HEK293 (cell line): Measurements from ENCODE around the gene RPL15.

Source experiments
- CTCF ChIA-PET: fragments of 350-600 bp; formaldehyde crosslinking; extraction: SDS; loops from one replicate; lab custom pipeline; 2021; ENCODE audit warnings: antibody characterized with exemption; lab: Yijun Ruan, JAX
- POLR2A ChIA-PET: fragments of 300-600 bp; formaldehyde crosslinking; extraction: SDS; loops from one replicate; lab custom pipeline; 2020; ENCODE audit warnings: antibody characterized with exemption, inconsistent platforms; lab: Yijun Ruan, JAX
- H3K27ac ChIP-seq: fragments of 200-500 bp; sonication (Bioruptor generic); 2 replicates; pipeline ENCODE4 v1.5.1; 2014; ENCODE audit warnings: low read depth, low read length, control low read depth, inconsistent platforms; ENCODE audit errors: extremely low read depth
- H3K36me3 ChIP-seq, 2 experiments: fragments of 200-500 bp in 1 of 2; sonication (Bioruptor generic) in 1 of 2; 1 replicate in 1 of 2; 2 replicates in 1 of 2; pipeline ENCODE4 v1.5.1; 2014 to 2017; ENCODE audit warnings: inconsistent platforms in 2 of 2, low read length in 2 of 2; ENCODE audit not compliant: control insufficient read depth in 2 of 2, insufficient read depth in 1 of 2
- H3K4me1 ChIP-seq: fragments of 200-500 bp; sonication (Bioruptor generic); 2 replicates; pipeline ENCODE4 v1.5.1; 2014; ENCODE audit warnings: mild to moderate bottlenecking, low read length, inconsistent platforms; ENCODE audit not compliant: control insufficient read depth, insufficient read depth
- H3K4me3 ChIP-seq: 2 replicates; pipeline ENCODE4 v1.5.1; 2011; ENCODE audit warnings: low read depth, mild to moderate bottlenecking, control low read depth, low read length, moderate library complexity
- H3K9me3 ChIP-seq: fragments of 200-500 bp; sonication (Bioruptor generic); 2 replicates; pipeline ENCODE4 v1.5.1; 2014; ENCODE audit warnings: low read depth, low read length, inconsistent platforms; ENCODE audit not compliant: control insufficient read depth, insufficient read depth
- BCL11A ChIP-seq: fragments of 450-650 bp; formaldehyde crosslinking; IDR thresholded peaks from 2 replicates; pipeline ENCODE4 v1.5.1; 2016; ENCODE audit warnings: low read depth, missing biosample characterization, missing genetic modification characterization
- PRDM1 ChIP-seq: fragments of 450-650 bp; formaldehyde crosslinking; IDR thresholded peaks from 2 replicates; pipeline ENCODE4; 2016; ENCODE audit warnings: missing biosample characterization, missing genetic modification characterization
- REPIN1 ChIP-seq: fragments of 450-650 bp; formaldehyde crosslinking; IDR thresholded peaks from 2 replicates; pipeline ENCODE4 v1.5.1; 2017; ENCODE audit warnings: missing biosample characterization, missing genetic modification characterization, low read depth
- SALL2 ChIP-seq: fragments of 450-650 bp; formaldehyde crosslinking; IDR thresholded peaks from 2 replicates; pipeline ENCODE4 v1.5.0; 2017; ENCODE audit warnings: missing biosample characterization, mild to moderate bottlenecking, missing genetic modification characterization, borderline replicate concordance
- SCRT1 ChIP-seq: fragments of 450-650 bp; formaldehyde crosslinking; IDR thresholded peaks from 2 replicates; pipeline ENCODE4 v1.5.1; 2016; ENCODE audit warnings: missing biosample characterization, missing genetic modification characterization, borderline replicate concordance
- WT1 ChIP-seq: fragments of 450-650 bp; formaldehyde crosslinking; IDR thresholded peaks from 2 replicates; pipeline ENCODE4 v1.5.1; 2016; ENCODE audit warnings: missing biosample characterization, missing genetic modification characterization
- ZBTB8A ChIP-seq: fragments of 450-650 bp; formaldehyde crosslinking; IDR thresholded peaks from 2 replicates; pipeline ENCODE4 v1.5.1; 2016; ENCODE audit warnings: missing biosample characterization, missing genetic modification characterization
- ZFP3 ChIP-seq: fragments of 450-650 bp; formaldehyde crosslinking; IDR thresholded peaks from 2 replicates; pipeline ENCODE4 v1.5.1; 2016; ENCODE audit warnings: low read depth, missing biosample characterization, missing genetic modification characterization
- ZNF157 ChIP-seq: fragments of 450-650 bp; formaldehyde crosslinking; IDR thresholded peaks from 2 replicates; pipeline ENCODE4 v1.5.1; 2016; ENCODE audit warnings: missing biosample characterization, missing genetic modification characterization
- ZNF211 ChIP-seq: fragments of 450-650 bp; formaldehyde crosslinking; IDR thresholded peaks from 2 replicates; pipeline ENCODE4 v1.5.1; 2016; ENCODE audit warnings: low read depth, missing biosample characterization, missing genetic modification characterization
- ZNF311 ChIP-seq: fragments of 450-650 bp; formaldehyde crosslinking; IDR thresholded peaks from 2 replicates; pipeline ENCODE4 v1.5.1; 2017; ENCODE audit warnings: missing biosample characterization, missing genetic modification characterization, borderline replicate concordance
- ZNF324 ChIP-seq: fragments of 450-650 bp; formaldehyde crosslinking; IDR thresholded peaks from 2 replicates; pipeline ENCODE4 v1.5.1; 2016; ENCODE audit warnings: missing biosample characterization, missing genetic modification characterization
- ZNF354C ChIP-seq: fragments of 450-650 bp; formaldehyde crosslinking; IDR thresholded peaks from 2 replicates; pipeline ENCODE4 v1.5.1; 2016; ENCODE audit warnings: missing biosample characterization, missing genetic modification characterization, low read depth, borderline replicate concordance
- ZNF366 ChIP-seq: fragments of 450-650 bp; formaldehyde crosslinking; conservative IDR thresholded peaks from 2 replicates; pipeline ENCODE4 v1.5.1; 2016; ENCODE audit warnings: missing biosample characterization, missing genetic modification characterization
- ZNF473 ChIP-seq: fragments of 450-650 bp; formaldehyde crosslinking; IDR thresholded peaks from 2 replicates; pipeline ENCODE4 v1.5.1; 2017; ENCODE audit warnings: missing biosample characterization, missing genetic modification characterization
- ZNF510 ChIP-seq: fragments of 450-650 bp; formaldehyde crosslinking; IDR thresholded peaks from 2 replicates; pipeline ENCODE4 v1.5.1; 2018; ENCODE audit warnings: mild to moderate bottlenecking, missing genetic modification characterization, missing biosample characterization; ENCODE audit not compliant: insufficient replicate concordance
- ZNF514 ChIP-seq: fragments of 450-650 bp; formaldehyde crosslinking; IDR thresholded peaks from 2 replicates; pipeline ENCODE4 v1.5.1; 2016; ENCODE audit warnings: missing biosample characterization, missing genetic modification characterization
- ZNF558 ChIP-seq: fragments of 450-650 bp; formaldehyde crosslinking; IDR thresholded peaks from 2 replicates; pipeline ENCODE4 v1.5.1; 2016; ENCODE audit warnings: missing biosample characterization, missing genetic modification characterization
- ZNF596 ChIP-seq: fragments of 450-650 bp; IDR thresholded peaks from 2 replicates; pipeline ENCODE4 v1.5.0; 2018; ENCODE audit warnings: missing biosample characterization, mild to moderate bottlenecking, missing genetic modification characterization, moderate library complexity
- ZXDB ChIP-seq: fragments of 450-650 bp; formaldehyde crosslinking; IDR thresholded peaks from 2 replicates; pipeline ENCODE4 v1.5.1; 2016; ENCODE audit warnings: missing biosample characterization, missing genetic modification characterization
- TF ChIP-seq, protein P1 (sequence below): fragments of 450-650 bp; formaldehyde crosslinking; IDR thresholded peaks from 2 replicates; pipeline ENCODE4 v1.5.1; 2016; ENCODE audit warnings: missing biosample characterization, missing genetic modification characterization
- TF ChIP-seq, protein P2 (sequence below): fragments of 450-650 bp; formaldehyde crosslinking; IDR thresholded peaks from 2 replicates; pipeline ENCODE4 v1.5.1; 2016; ENCODE audit warnings: missing biosample characterization, missing genetic modification characterization
- TF ChIP-seq, protein P3 (sequence below): fragments of 450-650 bp; formaldehyde crosslinking; IDR thresholded peaks from 2 replicates; pipeline ENCODE4 v1.5.1; 2016; ENCODE audit warnings: missing biosample characterization, missing genetic modification characterization
- TF ChIP-seq, protein P4 (sequence below): fragments of 450-650 bp; formaldehyde crosslinking; IDR thresholded peaks from 2 replicates; pipeline ENCODE4 v1.5.1; 2016; ENCODE audit warnings: missing biosample characterization, missing genetic modification characterization
- TF ChIP-seq, protein P5 (sequence below): fragments of 450-650 bp; formaldehyde crosslinking; IDR thresholded peaks from 2 replicates; pipeline ENCODE4 v1.5.1; 2017; ENCODE audit warnings: missing biosample characterization, missing genetic modification characterization

The RPL15 gene

DNA sequence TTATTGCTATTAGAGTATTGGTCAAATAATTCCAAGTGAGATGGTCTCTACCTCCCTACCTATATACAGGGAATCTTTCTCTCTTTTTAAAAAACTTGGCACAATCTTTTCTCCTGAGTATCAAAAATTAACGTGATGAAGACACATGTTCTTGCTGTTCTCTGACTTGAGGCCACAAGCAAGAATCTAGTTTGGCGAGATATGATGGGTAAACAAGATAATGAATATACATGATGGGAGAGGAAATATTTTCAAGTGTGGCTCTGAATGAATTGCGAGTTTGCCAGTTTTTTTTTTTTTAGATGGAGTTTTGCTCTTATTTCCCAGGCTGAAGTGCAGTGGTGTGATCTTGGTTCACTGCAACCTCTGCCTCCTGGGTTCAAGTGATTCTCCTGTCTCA lies 39.8 kb downstream of the RPL15 start:
- ChIA-PET POLR2A (no interaction called here), CTCF (interaction anchor here (1.1 kb wide), 1 partner anchor 13 kb away, joined by 4 read pairs; no protein-coding TSS in a partner anchor)

DNA sequence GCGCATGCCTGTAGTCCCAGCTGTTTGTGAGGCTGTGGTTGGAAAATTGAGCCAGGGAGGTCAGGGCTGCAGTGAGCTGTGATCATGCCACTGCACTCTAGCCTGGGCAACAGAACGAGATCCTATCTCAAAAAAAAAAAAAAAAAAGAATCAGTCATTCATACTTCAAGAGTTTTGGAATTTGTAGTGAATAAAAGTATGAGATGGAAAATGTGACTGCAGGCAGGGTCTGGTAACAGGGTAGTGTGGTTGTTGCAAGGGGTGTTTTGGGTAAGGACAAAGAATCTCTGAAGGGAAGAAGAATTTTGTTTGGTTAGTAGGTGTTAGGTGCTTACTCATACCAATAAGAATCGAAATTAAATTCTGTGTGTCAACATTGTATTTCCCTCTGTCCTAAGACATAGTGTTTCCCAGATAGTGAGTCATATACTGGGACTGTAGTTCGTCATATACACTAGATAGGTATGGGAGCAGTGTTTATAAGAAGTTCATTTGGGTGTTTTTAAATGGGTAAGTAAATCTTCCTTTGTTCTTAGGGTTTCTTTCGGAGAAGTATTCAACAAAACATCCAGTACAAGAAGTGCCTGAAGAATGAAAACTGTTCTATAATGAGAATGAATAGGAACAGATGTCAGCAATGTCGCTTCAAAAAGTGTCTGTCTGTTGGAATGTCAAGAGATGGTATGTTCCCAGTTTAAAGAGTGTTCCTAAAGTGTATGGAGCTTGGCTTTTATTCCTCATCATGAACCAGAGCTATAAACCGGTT lies 42.4 kb downstream of the RPL15 start:
- H3K27ac ChIP-seq: no peak overlapping the region
- ChIA-PET CTCF (no interaction called here), POLR2A (interaction anchor here (0.6 to 2.6 kb wide), 2 partner anchors 43 to 131 kb away, joined by 6 to 13 read pairs; partner anchors contain the start of genes NKIRAS1 and RPL15)
- no peak overlapping the region for H3K4me3 ChIP-seq
- H3K36me3 ChIP-seq: peaks cover 10 to 48% of the 10 kb centered on the region in 2 experiments; a peak in 2 of 3 replicates
- no peaks in the 10 kb centered on the region for H3K9me3 ChIP-seq
- H3K4me1 ChIP-seq: no peaks in the 10 kb centered on the region; the same call in 1 of the 2 replicates
- no peak for TF ChIP-seq ZNF596 (tag by site-specific recombination)
- TF ChIP-seq ZNF510 (tag by site-specific recombination): no peak
- no peak for TF ChIP-seq ZNF558 (tag by site-specific recombination)
- no peak for TF ChIP-seq ZNF157 (tag by site-specific recombination)
- TF ChIP-seq WT1 (tag by site-specific recombination): peak; percentile 66
- no peak for TF ChIP-seq ZNF311
- TF ChIP-seq ZNF324 (tag by site-specific recombination): no peak
- TF ChIP-seq, protein P1, sequence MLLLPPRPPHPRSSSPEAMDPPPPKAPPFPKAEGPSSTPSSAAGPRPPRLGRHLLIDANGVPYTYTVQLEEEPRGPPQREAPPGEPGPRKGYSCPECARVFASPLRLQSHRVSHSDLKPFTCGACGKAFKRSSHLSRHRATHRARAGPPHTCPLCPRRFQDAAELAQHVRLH: no peak
- TF ChIP-seq, protein P2, sequence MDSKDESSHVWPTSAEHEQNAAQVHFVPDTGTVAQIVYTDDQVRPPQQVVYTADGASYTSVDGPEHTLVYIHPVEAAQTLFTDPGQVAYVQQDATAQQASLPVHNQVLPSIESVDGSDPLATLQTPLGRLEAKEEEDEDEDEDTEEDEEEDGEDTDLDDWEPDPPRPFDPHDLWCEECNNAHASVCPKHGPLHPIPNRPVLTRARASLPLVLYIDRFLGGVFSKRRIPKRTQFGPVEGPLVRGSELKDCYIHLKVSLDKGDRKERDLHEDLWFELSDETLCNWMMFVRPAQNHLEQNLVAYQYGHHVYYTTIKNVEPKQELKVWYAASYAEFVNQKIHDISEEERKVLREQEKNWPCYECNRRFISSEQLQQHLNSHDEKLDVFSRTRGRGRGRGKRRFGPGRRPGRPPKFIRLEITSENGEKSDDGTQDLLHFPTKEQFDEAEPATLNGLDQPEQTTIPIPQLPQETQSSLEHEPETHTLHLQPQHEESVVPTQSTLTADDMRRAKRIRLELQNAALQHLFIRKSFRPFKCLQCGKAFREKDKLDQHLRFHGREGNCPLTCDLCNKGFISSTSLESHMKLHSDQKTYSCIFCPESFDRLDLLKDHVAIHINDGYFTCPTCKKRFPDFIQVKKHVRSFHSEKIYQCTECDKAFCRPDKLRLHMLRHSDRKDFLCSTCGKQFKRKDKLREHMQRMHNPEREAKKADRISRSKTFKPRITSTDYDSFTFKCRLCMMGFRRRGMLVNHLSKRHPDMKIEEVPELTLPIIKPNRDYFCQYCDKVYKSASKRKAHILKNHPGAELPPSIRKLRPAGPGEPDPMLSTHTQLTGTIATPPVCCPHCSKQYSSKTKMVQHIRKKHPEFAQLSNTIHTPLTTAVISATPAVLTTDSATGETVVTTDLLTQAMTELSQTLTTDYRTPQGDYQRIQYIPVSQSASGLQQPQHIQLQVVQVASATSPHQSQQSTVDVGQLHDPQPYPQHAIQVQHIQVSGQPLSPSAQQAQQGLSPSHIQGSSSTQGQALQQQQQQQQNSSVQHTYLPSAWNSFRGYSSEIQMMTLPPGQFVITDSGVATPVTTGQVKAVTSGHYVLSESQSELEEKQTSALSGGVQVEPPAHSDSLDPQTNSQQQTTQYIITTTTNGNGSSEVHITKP (tag by site-specific recombination): peak; percentile 96
- TF ChIP-seq, protein P3, sequence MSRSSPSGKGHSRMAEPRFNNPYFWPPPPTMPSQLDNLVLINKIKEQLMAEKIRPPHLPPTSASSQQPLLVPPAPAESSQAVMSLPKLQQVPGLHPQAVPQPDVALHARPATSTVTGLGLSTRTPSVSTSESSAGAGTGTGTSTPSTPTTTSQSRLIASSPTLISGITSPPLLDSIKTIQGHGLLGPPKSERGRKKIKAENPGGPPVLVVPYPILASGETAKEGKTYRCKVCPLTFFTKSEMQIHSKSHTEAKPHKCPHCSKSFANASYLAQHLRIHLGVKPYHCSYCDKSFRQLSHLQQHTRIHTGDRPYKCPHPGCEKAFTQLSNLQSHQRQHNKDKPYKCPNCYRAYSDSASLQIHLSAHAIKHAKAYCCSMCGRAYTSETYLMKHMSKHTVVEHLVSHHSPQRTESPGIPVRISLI (tag by site-specific recombination): peak; percentile 40; the same call in 1 of the 2 replicates
- TF ChIP-seq, protein P4, sequence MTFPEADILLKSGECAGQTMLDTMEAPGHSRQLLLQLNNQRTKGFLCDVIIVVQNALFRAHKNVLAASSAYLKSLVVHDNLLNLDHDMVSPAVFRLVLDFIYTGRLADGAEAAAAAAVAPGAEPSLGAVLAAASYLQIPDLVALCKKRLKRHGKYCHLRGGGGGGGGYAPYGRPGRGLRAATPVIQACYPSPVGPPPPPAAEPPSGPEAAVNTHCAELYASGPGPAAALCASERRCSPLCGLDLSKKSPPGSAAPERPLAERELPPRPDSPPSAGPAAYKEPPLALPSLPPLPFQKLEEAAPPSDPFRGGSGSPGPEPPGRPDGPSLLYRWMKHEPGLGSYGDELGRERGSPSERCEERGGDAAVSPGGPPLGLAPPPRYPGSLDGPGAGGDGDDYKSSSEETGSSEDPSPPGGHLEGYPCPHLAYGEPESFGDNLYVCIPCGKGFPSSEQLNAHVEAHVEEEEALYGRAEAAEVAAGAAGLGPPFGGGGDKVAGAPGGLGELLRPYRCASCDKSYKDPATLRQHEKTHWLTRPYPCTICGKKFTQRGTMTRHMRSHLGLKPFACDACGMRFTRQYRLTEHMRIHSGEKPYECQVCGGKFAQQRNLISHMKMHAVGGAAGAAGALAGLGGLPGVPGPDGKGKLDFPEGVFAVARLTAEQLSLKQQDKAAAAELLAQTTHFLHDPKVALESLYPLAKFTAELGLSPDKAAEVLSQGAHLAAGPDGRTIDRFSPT (tag by site-specific recombination): peak; percentile 8; the same call in 1 of the 2 replicates
- no peak for TF ChIP-seq SALL2 (tag by site-specific recombination)
- TF ChIP-seq, protein P5, sequence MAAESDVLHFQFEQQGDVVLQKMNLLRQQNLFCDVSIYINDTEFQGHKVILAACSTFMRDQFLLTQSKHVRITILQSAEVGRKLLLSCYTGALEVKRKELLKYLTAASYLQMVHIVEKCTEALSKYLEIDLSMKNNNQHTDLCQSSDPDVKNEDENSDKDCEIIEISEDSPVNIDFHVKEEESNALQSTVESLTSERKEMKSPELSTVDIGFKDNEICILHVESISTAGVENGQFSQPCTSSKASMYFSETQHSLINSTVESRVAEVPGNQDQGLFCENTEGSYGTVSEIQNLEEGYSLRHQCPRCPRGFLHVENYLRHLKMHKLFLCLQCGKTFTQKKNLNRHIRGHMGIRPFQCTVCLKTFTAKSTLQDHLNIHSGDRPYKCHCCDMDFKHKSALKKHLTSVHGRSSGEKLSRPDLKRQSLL (tag by site-specific recombination): no peak
- no peak for TF ChIP-seq ZNF473 (tag by site-specific recombination)
- TF ChIP-seq ZNF366 (tag by site-specific recombination): peak; percentile 57
- no peak for TF ChIP-seq ZXDB (tag by site-specific recombination)
- no peak for TF ChIP-seq ZBTB8A (tag by site-specific recombination)
- no peak for TF ChIP-seq ZNF514 (tag by site-specific recombination)
- TF ChIP-seq ZNF211: no peak
- no peak for TF ChIP-seq BCL11A (tag by site-specific recombination)
- TF ChIP-seq SCRT1 (tag by site-specific recombination): no peak

More for the DNA sequence above, 39.8 kb downstream of the RPL15 start:
- H3K9me3 ChIP-seq: no peaks in the 10 kb centered on the region
- H3K36me3 ChIP-seq: peaks cover 5 to 30% of the 10 kb centered on the region in 2 experiments; a peak in 2 of 3 replicates
- TF ChIP-seq ZNF354C (tag by site-specific recombination) (no peak), ZFP3 (no peak), REPIN1 (tag by site-specific recombination) (no peak), PRDM1 (no peak)
- TF ChIP-seq, protein P3 (tag by site-specific recombination): no peak
- TF ChIP-seq, all 188 proteins: peak for 0
- H3K27ac ChIP-seq: no peak overlapping the region
- no peak overlapping the region for H3K4me3 ChIP-seq
- no peaks in the 10 kb centered on the region; the same call in 1 of the 2 replicates for H3K4me1 ChIP-seq
